Left lung (tissue), 10 donors: ENCODE data around the gene SPRR2G. TPM values are rescaled to one million over a fixed set of nuclear protein-coding genes. Genes with fewer than 3 reads are reported as not detected.

Experiments
- ATAC-seq: fragments of 200-7000 bp; cut with Tn5 transposase; one replicate; pipeline ENCODE4 v1.9.1; 2020; ENCODE audit warnings: moderate library complexity
- DNase-seq, 4 donors: peaks; one replicate each; pipeline ENCODE4 v3.0.0-alpha.2; 2013 to 2020
- H3K27ac ChIP-seq, 2 donors: fragments of 200-600 bp; sonication (generic) in 1 of 2; one replicate each; pipeline versions ENCODE4 v1.5.0 to v1.8.0; 2020 to 2021
- H3K27me3 ChIP-seq, 2 donors: fragments of 200-600 bp; sonication (generic) in 1 of 2; one replicate each; pipeline versions ENCODE4 v1.5.0 to v1.8.0; 2020 to 2021
- H3K36me3 ChIP-seq, 2 donors: fragments of 200-600 bp; sonication (generic) in 1 of 2; one replicate each; pipeline versions ENCODE4 v1.5.0 to v1.8.0; 2020 to 2021
- H3K4me1 ChIP-seq, 2 donors: fragments of 200-600 bp; one replicate each; pipeline ENCODE4 v1.8.0; 2021
- H3K4me3 ChIP-seq, 2 donors: fragments of 200-600 bp; sonication (generic) in 1 of 2; one replicate each; pipeline versions ENCODE4 v1.5.0 to v1.8.0; 2020 to 2021; ENCODE audit warnings: mild to moderate bottlenecking in 1 of 2
- H3K9me3 ChIP-seq, 2 donors: fragments of 200-600 bp; sonication (generic) in 1 of 2; one replicate each; pipeline versions ENCODE4 v1.5.0 to v1.8.0; 2020 to 2021
- CTCF ChIP-seq, 2 donors: fragments of 200-600 bp; sonication (generic) in 1 of 2; IDR thresholded peaks; one replicate each; pipeline versions ENCODE4 v1.5.0 to v1.8.0; 2021; ENCODE audit warnings: antibody characterized with exemption in 2 of 2
- intact Hi-C, 2 donors: fragments of 100-400 bp; cut with DNase I; formaldehyde crosslinking; loops; one replicate each; pipeline versions ENCODE4 v1.11.2 to v1.14.2; 2022
- polyA plus RNA-seq, 6 donors: library from polyadenylated mRNA; unstranded; fragments of 120-200 nt; gene quantifications; one replicate each; pipeline ENCODE4 v1.2.1, GENCODE V29; 2013; ENCODE audit not compliant: insufficient read length in 6 of 6
- total RNA-seq, 2 donors: library from RNA; stranded (reverse); fragmentation: NEBNext Ultra II Directional; extraction: Animal tissue kit (Norgen Biotek cat#: 25700); gene quantifications; one replicate each; pipeline ENCODE4 v1.2.1, GENCODE V29; 2021
- donor health status: DM: no; HTN: yes; CAD: no.
- donor health status: DM: no; HTN: no; CAD: no.

Gene SPRR2G
- total and polyA plus RNA-seq, 8 donors: not detected

GRCh38 chr1:153180556-153180955 lies 29.9 kb upstream of the SPRR2G start:
- no peak for ATAC-seq
- H3K4me1 ChIP-seq: no peaks in the 10 kb centered on the region
- no peak for DNase-seq
- H3K9me3 ChIP-seq: peaks cover 0 to 9% of the 10 kb centered on the region in 2 donors
- H3K4me3 ChIP-seq: no peak overlapping the region
- intact Hi-C loops: no loop called here
- TF ChIP-seq CTCF (IDR thresholded peaks at IDR 0.05): no peak
- no peaks in the 10 kb centered on the region for H3K36me3 ChIP-seq
- H3K27ac ChIP-seq: no peak overlapping the region
- no peaks in the 10 kb centered on the region for H3K27me3 ChIP-seq

GRCh38 chr1:153178922-153179321 lies 28.2 kb upstream of the SPRR2G start:
- no peak for TF ChIP-seq CTCF (IDR thresholded peaks at IDR 0.05)
- H3K9me3 ChIP-seq: no peaks in the 10 kb centered on the region
- intact Hi-C loops: no loop called here
- no peaks in the 10 kb centered on the region for H3K27me3 ChIP-seq
- ATAC-seq: no peak
- H3K4me1 ChIP-seq: no peaks in the 10 kb centered on the region
- H3K27ac ChIP-seq: no peak overlapping the region
- H3K4me3 ChIP-seq: no peak overlapping the region
- DNase-seq: no peak
- H3K36me3 ChIP-seq: no peaks in the 10 kb centered on the region

- Histone ChIP-seq H3K4me3 (no peak overlapping the region), H3K4me1 (no peaks in the 10 kb centered on the region), H3K27ac (no peak overlapping the region), H3K36me3 (no peaks in the 10 kb centered on the region), H3K27me3 (no peaks in the 10 kb centered on the region), H3K9me3 (no peaks in the 10 kb centered on the region)
- ATAC-seq: no peak
- TF ChIP-seq CTCF (IDR thresholded peaks at IDR 0.05): no peak
- DNase-seq: no peak
- intact Hi-C loops: no loop called here
These were observed 23.9 kb upstream of the SPRR2G start for GRCh38 chr1:153174624-153175023.

- no peak for TF ChIP-seq CTCF (IDR thresholded peaks at IDR 0.05)
- H3K36me3 ChIP-seq: no peaks in the 10 kb centered on the region
- H3K27ac ChIP-seq: no peak overlapping the region
- no peak for ATAC-seq
- no peak for DNase-seq
- H3K9me3 ChIP-seq: no peaks in the 10 kb centered on the region
- no peak overlapping the region for H3K4me3 ChIP-seq
- intact Hi-C loops: no loop called here
- H3K27me3 ChIP-seq: no peaks in the 10 kb centered on the region
- H3K4me1 ChIP-seq: no peaks in the 10 kb centered on the region
These were observed 18.0 kb upstream of the SPRR2G start for GRCh38 chr1:153168686-153169085.

GRCh38 chr1:153155541-153155940 lies 4.9 kb upstream of the SPRR2G start:
- intact Hi-C loops: no loop called here
- no peak for TF ChIP-seq CTCF (IDR thresholded peaks at IDR 0.05)

More at GRCh38 chr1:153155541-153155940, 4.9 kb upstream of the SPRR2G start:
- Histone ChIP-seq H3K27ac (no peak overlapping the region), H3K4me3 (no peak overlapping the region), H3K4me1 (no peaks in the 10 kb centered on the region), H3K36me3 (no peaks in the 10 kb centered on the region), H3K27me3 (no peaks in the 10 kb centered on the region), H3K9me3 (peaks cover 0 to 11% of the 10 kb centered on the region in 2 donors)
- ATAC-seq (no peak), DNase-seq (no peak)
